ENCODE measurements around the gene PSEN2.

DNA sequence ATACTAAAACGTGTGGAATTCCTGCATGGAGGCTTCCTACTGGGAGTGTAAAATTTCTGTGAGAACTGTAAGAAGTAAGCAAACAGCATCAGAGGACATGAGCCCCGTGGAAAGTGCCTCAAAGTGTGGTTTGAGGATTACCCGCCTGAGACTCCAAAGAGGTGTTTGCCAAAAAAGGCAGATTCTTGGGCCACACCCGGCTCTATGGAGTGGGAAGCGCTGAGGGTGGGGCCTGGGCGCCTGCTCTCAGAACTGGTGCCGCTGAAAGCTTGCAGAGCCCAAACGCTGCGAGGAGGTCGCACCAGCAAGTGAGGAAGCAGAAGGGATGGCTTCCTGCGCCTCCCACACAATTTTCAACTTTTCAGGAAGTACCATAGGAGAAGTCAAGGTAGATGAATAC, 43.0 kb upstream of the PSEN2 start:
- TF ChIP-seq POLR2A (IDR thresholded peaks at IDR 0.05; ENCODE audit: low read length) (no peak), GATA1 (IDR thresholded peaks at IDR 0.05; ENCODE audit: low read depth, low read length) (no peak)

Measured in erythroblast (primary cell).